ENCODE data around the gene PIH1D2.

- no peak for TF ChIP-seq CTCF (IDR thresholded peaks at IDR 0.05; ENCODE audit: low read length)
- TF ChIP-seq EZH2 (optimal IDR thresholded peaks at IDR 0.05; ENCODE audit: low read depth, low read length): no peak
- no peak for TF ChIP-seq EZH2phosphoT487 (IDR thresholded peaks at IDR 0.05; ENCODE audit: low read length)
These were observed 49.5 kb downstream of the PIH1D2 start for GRCh38 chr11:112024178-112024772.
